SU-DHL-6 (cell line): Measurements from ENCODE around the gene ZDHHC19.

Experiments used
- EZH2phosphoT487 ChIP-seq: fragments of 200-600 bp; sonication (generic), shearing (Covaris generic); conservative IDR thresholded peaks from 2 replicates; pipeline ENCODE4 v1.6.1; 2018; ENCODE audit warnings: mild to moderate bottlenecking, antibody characterized with exemption, low read length, moderate library complexity, mixed read lengths
- TF ChIP-seq, protein P1 (sequence below): fragments of 200-600 bp; sonication (generic); IDR thresholded peaks from one replicate; pipeline ENCODE4 v1.5.1; 2017; ENCODE audit warnings: antibody characterized with exemption, mild to moderate bottlenecking, low read length, moderate library complexity; ENCODE audit not compliant: insufficient read depth, poor library complexity, severe bottlenecking

DNA sequence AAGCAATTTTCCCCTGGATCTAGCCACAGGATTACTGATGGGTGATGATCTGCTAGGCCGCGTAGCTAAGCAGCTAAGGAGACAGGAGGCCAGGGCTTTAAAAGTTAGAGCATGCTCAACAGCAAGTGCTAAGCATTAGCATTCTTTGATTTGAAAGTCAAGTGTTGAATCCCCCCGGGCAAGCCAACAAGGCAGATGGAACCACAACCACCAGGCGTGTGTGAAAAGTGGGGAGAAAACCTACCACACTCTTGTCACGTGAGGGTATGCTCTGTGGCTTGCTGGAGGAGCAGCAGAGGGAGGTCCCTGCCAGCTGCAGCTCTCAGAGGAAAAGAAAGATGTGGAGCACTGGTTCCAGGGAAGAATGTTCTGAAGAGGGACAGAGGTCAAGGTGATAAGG, 26.0 kb upstream of the ZDHHC19 start:
- TF ChIP-seq, protein P1, sequence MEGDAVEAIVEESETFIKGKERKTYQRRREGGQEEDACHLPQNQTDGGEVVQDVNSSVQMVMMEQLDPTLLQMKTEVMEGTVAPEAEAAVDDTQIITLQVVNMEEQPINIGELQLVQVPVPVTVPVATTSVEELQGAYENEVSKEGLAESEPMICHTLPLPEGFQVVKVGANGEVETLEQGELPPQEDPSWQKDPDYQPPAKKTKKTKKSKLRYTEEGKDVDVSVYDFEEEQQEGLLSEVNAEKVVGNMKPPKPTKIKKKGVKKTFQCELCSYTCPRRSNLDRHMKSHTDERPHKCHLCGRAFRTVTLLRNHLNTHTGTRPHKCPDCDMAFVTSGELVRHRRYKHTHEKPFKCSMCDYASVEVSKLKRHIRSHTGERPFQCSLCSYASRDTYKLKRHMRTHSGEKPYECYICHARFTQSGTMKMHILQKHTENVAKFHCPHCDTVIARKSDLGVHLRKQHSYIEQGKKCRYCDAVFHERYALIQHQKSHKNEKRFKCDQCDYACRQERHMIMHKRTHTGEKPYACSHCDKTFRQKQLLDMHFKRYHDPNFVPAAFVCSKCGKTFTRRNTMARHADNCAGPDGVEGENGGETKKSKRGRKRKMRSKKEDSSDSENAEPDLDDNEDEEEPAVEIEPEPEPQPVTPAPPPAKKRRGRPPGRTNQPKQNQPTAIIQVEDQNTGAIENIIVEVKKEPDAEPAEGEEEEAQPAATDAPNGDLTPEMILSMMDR: no peak
- no peak for TF ChIP-seq EZH2phosphoT487
